Pancreas (tissue), 10 donors: ENCODE data around the gene PSMG1. TPM values are rescaled to one million over a fixed set of nuclear protein-coding genes. Genes with fewer than 3 reads are reported as not detected.

Experiments
- ATAC-seq, 4 donors: fragments of 200-7000 bp; cut with Tn5 transposase; one replicate each; pipeline versions ENCODE4 v1.8.0 to v1.9.1; 2020; ENCODE audit warnings: mild to moderate bottlenecking in 4 of 4, moderate library complexity in 4 of 4
- DNase-seq, 6 donors: peaks; one replicate each; pipeline ENCODE4 v3.0.0-alpha.2; 2020
- FAIRE-seq: peaks from 2 replicates; lab custom pipeline; 2012; peaks lifted over from hg19 to GRCh38; lab: Jason Lieb, UNC
- H3K27ac ChIP-seq, 4 donors: fragments of 200-600 bp; sonication (generic); 1 replicate in 3 of 4; 2 replicates in 1 of 4; pipeline versions ENCODE4 v1.5.0 to v1.8.0; 2020
- H3K27me3 ChIP-seq, 4 donors: fragments of 200-600 bp; one replicate each; pipeline ENCODE4 v1.8.0; 2021
- H3K36me3 ChIP-seq, 3 donors: fragments of 200-600 bp; sonication (generic) in 1 of 3; one replicate each; pipeline versions ENCODE4 v1.5.0 to v1.8.0; 2020 to 2021
- H3K4me1 ChIP-seq, 3 donors: fragments of 200-600 bp; one replicate each; pipeline ENCODE4 v1.8.0; 2021
- H3K4me3 ChIP-seq, 4 donors: fragments of 200-600 bp; sonication (generic) in 2 of 4; one replicate each; pipeline versions ENCODE4 v1.5.0 to v1.8.0; 2020 to 2021
- H3K9me3 ChIP-seq, 4 donors: fragments of 200-600 bp; one replicate each; pipeline ENCODE4 v1.8.0; 2021
- WGBS, 2 donors: extraction: QIAGEN DNeasy Blood & Tissue Kit; methylation state at CpG; one replicate each; pipeline ENCODE4 v1.1.7; 2013; 5-methylcytosine and 5-hydroxymethylcytosine counted together
- intact Hi-C, 3 donors: fragments of 100-400 bp; cut with DNase I; formaldehyde crosslinking; loops; one replicate each; pipeline versions ENCODE4 v1.11.1 to v1.14.2; 2022
- polyA plus RNA-seq, 2 donors: library from polyadenylated mRNA; stranded (reverse); fragments of 200-250 nt; gene quantifications; one replicate each; pipeline ENCODE4 v1.2.3, GENCODE V29; 2013
- total RNA-seq, 6 donors: library from RNA; stranded (reverse); fragmentation: NEBNext Ultra II Directional in 4 of 6; extraction: Animal tissue kit (Norgen Biotek cat#: 25700) in 4 of 6; gene quantifications; one replicate each; pipeline versions ENCODE4 v1.2.1 to v1.2.4, GENCODE V29; 2021 to 2023
- TF ChIP-seq, protein P1 (sequence below), 4 donors: fragments of 200-600 bp; sonication (generic) in 3 of 4; IDR thresholded peaks; one replicate each; pipeline versions ENCODE4 v1.5.0 to v1.8.0; 2021; ENCODE audit warnings: antibody characterized with exemption in 4 of 4
- donor health status: healthy with polysubstance abuse.
- donor health status: DM: no; HTN: no; CAD: no; lungs with moderate emphysema.
- donor health status: DM: no; HTN: no; CAD: no.
- donor health status: control.
- donor health status: control.
- donor health status: Bipolar disorder and iron deficiency.
- donor health status: DM: yes; HTN: yes; CAD: no.
- donor health status: DM: no; HTN: no; CAD: no.
- donor health status: DM: no; HTN: no; CAD: no.
- donor health status: DM: yes; HTN: yes; CAD: no.

The PSMG1 gene, protein sequence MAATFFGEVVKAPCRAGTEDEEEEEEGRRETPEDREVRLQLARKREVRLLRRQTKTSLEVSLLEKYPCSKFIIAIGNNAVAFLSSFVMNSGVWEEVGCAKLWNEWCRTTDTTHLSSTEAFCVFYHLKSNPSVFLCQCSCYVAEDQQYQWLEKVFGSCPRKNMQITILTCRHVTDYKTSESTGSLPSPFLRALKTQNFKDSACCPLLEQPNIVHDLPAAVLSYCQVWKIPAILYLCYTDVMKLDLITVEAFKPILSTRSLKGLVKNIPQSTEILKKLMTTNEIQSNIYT
- total RNA-seq (10 to 100 TPM; 12.4 to 21.6 (median 16.6) TPM), polyA plus RNA-seq (10 to 100 TPM; 19.3 to 35.0 TPM)

DNA sequence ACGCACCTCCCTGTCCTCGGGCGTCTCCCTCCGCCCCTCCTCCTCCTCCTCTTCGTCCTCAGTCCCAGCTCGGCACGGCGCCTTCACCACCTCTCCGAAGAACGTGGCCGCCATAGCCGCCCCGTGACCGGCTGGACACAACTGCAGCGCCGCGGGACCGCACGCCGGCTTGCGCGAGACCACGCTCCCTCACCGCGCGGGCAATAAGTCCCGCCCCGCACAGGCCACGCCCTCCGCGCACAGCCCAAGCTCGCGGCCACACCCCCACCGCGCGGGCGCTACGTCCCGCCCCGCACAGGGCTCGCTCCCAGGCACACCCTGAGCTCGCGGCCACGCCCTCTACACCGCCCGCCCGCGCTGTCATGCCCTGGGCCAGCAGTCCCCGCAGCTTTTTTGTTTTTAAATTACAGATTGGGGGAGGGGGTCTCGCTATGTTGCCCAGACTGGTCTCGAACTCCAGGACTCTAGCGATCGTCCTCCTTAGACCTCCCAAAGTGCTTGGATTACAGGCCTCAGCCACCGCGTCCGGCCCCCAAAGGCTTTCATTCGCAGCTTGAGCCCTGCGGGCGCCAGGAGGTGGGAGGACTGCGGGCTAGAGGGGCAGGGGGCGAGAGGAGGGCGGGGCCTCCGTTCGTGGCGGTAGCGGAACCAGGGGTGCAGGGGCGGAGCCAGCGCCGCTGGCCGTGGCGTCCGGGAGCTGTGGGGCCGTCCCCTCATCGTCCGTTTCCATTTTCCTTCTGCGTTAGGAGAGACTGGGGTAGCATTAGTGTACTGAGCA, at the start of gene PSMG1:
TSS of gene PSMG1 (minus strand) at position 180 of the 778 bp plus-strand sequence. CDS start at position 114, 66 bp downstream.
- H3K4me3 ChIP-seq, result peak within 1 kb of the TSS; percentile 76 to 86 (median 84)
- FAIRE-seq (no peak), ATAC-seq (peak; percentile 91 to 97 (median 93)), DNase-seq (peak; percentile 92 to 98 (median 96))
- peaks cover 3 to 14% (median 5%) of the 10 kb centered on the region in 3 donors for H3K4me1 ChIP-seq
- intact Hi-C loops, result no loop called here
- no peaks in the 10 kb centered on the region for H3K27me3 ChIP-seq
- 0% methylated on average over 70 to 75 of the region's 76 CpGs for WGBS, 2 donors
- no peaks in the 10 kb centered on the region for H3K9me3 ChIP-seq
- H3K36me3 ChIP-seq, result no peaks in the 10 kb centered on the region
- TF ChIP-seq, protein P1, sequence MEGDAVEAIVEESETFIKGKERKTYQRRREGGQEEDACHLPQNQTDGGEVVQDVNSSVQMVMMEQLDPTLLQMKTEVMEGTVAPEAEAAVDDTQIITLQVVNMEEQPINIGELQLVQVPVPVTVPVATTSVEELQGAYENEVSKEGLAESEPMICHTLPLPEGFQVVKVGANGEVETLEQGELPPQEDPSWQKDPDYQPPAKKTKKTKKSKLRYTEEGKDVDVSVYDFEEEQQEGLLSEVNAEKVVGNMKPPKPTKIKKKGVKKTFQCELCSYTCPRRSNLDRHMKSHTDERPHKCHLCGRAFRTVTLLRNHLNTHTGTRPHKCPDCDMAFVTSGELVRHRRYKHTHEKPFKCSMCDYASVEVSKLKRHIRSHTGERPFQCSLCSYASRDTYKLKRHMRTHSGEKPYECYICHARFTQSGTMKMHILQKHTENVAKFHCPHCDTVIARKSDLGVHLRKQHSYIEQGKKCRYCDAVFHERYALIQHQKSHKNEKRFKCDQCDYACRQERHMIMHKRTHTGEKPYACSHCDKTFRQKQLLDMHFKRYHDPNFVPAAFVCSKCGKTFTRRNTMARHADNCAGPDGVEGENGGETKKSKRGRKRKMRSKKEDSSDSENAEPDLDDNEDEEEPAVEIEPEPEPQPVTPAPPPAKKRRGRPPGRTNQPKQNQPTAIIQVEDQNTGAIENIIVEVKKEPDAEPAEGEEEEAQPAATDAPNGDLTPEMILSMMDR (IDR thresholded peaks at IDR 0.05), result no peak
- peak within 1 kb of the TSS; percentile 81 to 93 (median 89) for H3K27ac ChIP-seq

DNA sequence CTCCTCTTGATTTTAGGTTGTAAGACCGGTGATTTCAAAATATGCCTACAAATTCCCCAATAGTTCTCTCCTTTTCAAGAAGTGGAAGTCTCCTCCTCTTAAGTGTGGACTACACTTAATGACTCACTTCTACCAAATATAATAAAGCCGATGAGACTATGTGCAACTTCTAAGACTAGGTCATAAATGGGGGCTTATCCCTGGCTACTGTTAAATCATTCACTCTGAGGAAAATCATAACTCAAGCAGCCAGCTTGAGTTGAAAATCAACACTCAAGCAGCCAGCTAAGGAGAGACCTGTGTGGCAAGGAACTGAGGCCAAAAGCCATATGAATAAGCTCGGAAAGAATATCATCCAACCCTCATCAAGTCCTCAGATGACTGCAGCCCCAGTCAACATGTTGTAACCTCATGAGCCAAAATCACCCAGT, 49.6 kb upstream of the PSMG1 start:
- H3K9me3 ChIP-seq, result no peaks in the 10 kb centered on the region
- H3K27ac ChIP-seq, result no peak overlapping the region
- no peaks in the 10 kb centered on the region for H3K4me1 ChIP-seq
- ATAC-seq (peak in 1 of 4 donors; percentile 9), DNase-seq (no peak), FAIRE-seq (no peak)
- no peaks in the 10 kb centered on the region for H3K27me3 ChIP-seq
- TF ChIP-seq, protein P1 (IDR thresholded peaks at IDR 0.05), result no peak
- 93 to 94% methylated on average over 3 of the region's 3 CpGs for WGBS, 2 donors
- peaks cover 0 to 35% (median 16%) of the 10 kb centered on the region in 3 donors for H3K36me3 ChIP-seq
- H3K4me3 ChIP-seq, result no peak overlapping the region
- intact Hi-C loops, result no loop called here

DNA sequence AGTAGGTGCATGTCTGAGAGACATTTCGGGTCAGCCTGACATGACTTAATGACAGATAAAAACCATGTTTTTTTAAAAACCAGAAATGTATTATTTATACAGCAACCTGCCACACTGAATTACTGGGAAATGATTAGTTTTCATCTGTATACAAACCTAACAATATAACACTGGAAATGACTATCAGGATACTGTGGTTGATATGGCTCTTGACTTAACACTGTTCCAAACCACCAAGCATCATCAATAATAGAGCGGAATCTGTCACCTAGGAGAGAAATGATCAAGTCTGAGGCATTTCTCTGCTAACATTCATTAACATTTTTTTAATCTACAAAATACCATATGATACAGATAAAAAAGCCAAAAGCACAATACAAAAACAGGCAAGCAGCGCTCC, 41.7 kb upstream of the PSMG1 start:
- H3K4me1 ChIP-seq, result no peaks in the 10 kb centered on the region
- DNase-seq (no peak), ATAC-seq (no peak), FAIRE-seq (no peak)
- H3K36me3 ChIP-seq, result peaks cover 0 to 12% (median 0%) of the 10 kb centered on the region in 3 donors
- no peak overlapping the region for H3K4me3 ChIP-seq
- intact Hi-C loops, result no loop called here
- no peaks in the 10 kb centered on the region for H3K9me3 ChIP-seq
- H3K27me3 ChIP-seq, result no peaks in the 10 kb centered on the region
- WGBS, 2 donors, result 97 to 98% methylated on average over 3 of the region's 3 CpGs
- TF ChIP-seq, protein P1 (IDR thresholded peaks at IDR 0.05), result no peak
- H3K27ac ChIP-seq, result no peak overlapping the region

DNA sequence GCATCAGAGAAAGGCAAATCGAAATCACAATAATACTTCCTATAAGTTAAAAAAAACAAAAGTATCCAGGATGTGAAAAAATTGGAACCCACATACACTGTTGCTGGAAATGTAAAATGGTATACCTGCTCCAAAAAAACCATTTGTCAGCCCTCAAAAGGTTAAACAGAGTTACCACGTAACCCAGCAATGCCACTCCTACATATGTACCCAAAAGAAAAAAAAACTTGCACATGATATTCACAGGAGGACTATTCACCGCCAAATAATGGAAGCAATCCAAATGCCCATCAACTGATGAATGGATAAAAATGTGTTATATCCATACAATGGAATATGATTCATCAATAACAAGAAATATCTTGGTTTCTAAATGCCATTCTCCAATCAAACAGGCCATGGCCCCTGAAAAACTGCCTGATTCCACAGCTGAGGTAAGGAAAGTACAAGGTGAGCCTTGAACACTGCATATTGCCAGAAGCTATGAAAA, 38.8 kb upstream of the PSMG1 start:
- 73 to 77% methylated on average over 3 of the region's 3 CpGs for WGBS, 2 donors

More for the DNA sequence above, 38.8 kb upstream of the PSMG1 start:
- H3K9me3 ChIP-seq, result no peaks in the 10 kb centered on the region
- intact Hi-C loops, result no loop called here
- no peaks in the 10 kb centered on the region for H3K27me3 ChIP-seq
- FAIRE-seq (no peak), DNase-seq (no peak), ATAC-seq (no peak)
- TF ChIP-seq, protein P1 (IDR thresholded peaks at IDR 0.05), result no peak
- H3K4me3 ChIP-seq, result no peak overlapping the region
- peaks cover 0 to 3% (median 0%) of the 10 kb centered on the region in 3 donors for H3K36me3 ChIP-seq
- no peak overlapping the region for H3K27ac ChIP-seq
- H3K4me1 ChIP-seq, result peaks cover 0 to 5% (median 0%) of the 10 kb centered on the region in 3 donors
